ENCODE data around the gene GNB1.
A peak's percentile ranks its signal among the peaks of the same experiment; 100 is the strongest.

GNB1 gene

GRCh38 chr1:1890506-1891348, at the start of gene GNB1:
TSS of gene GNB1 (minus strand) at chr1:1891087. CDS start at chr1:1825453, 65,634 bp downstream.
- H3K4me3 ChIP-seq (ENCODE audit: low read depth, low read length): peak within 1 kb of the TSS; percentile 79
- H3K27me3 ChIP-seq (replicated peaks): no peaks in the 10 kb centered on the region
- no peak for TF ChIP-seq CTCF (IDR thresholded peaks at IDR 0.05; ENCODE audit: low read depth, low read length, missing control alignments)
- in situ Hi-C loops (cut with HindIII; ENCODE audit: low pct_ligation_motif_present, low sequenced_read_pairs): no loop called here
- no peaks in the 10 kb centered on the region for H3K36me3 ChIP-seq (replicated peaks)
- DNase-seq: peak; percentile 62
- H3K27ac ChIP-seq: peak within 1 kb of the TSS; percentile 73

- in situ Hi-C loops (cut with HindIII; ENCODE audit: low pct_ligation_motif_present, low sequenced_read_pairs): no loop called here
- no peaks in the 10 kb centered on the region for H3K36me3 ChIP-seq (replicated peaks)
- H3K27me3 ChIP-seq (replicated peaks): peaks cover 14% of the 10 kb centered on the region
- TF ChIP-seq CTCF (IDR thresholded peaks at IDR 0.05; ENCODE audit: low read depth, low read length, missing control alignments): no peak
- no peak overlapping the region for H3K27ac ChIP-seq
- no peak overlapping the region for H3K4me3 ChIP-seq (ENCODE audit: low read depth, low read length)
- no peak for DNase-seq
Observed at GRCh38 chr1:1940123-1940425, 49.2 kb upstream of the GNB1 start.

GRCh38 chr1:1939296-1940122, 48.6 kb upstream of the GNB1 start:
- peaks cover 14% of the 10 kb centered on the region for H3K27me3 ChIP-seq (replicated peaks)

GRCh38 chr1:1938613-1939295, 47.9 kb upstream of the GNB1 start:
- in situ Hi-C loops (cut with HindIII; ENCODE audit: low pct_ligation_motif_present, low sequenced_read_pairs): no loop called here
- no peak overlapping the region for H3K27ac ChIP-seq
- no peak for DNase-seq
- TF ChIP-seq CTCF (IDR thresholded peaks at IDR 0.05; ENCODE audit: low read depth, low read length, missing control alignments): no peak
- no peaks in the 10 kb centered on the region for H3K36me3 ChIP-seq (replicated peaks)
- H3K27me3 ChIP-seq (replicated peaks): peaks cover 14% of the 10 kb centered on the region
- H3K4me3 ChIP-seq (ENCODE audit: low read depth, low read length): no peak overlapping the region

More at GRCh38 chr1:1939296-1940122, 48.6 kb upstream of the GNB1 start:
- Histone ChIP-seq H3K36me3 (replicated peaks) (no peaks in the 10 kb centered on the region), H3K27ac (no peak overlapping the region), H3K4me3 (ENCODE audit: low read depth, low read length) (no peak overlapping the region)
- in situ Hi-C loops (cut with HindIII; ENCODE audit: low pct_ligation_motif_present, low sequenced_read_pairs): no loop called here
- TF ChIP-seq CTCF (IDR thresholded peaks at IDR 0.05; ENCODE audit: low read depth, low read length, missing control alignments): no peak
- no peak for DNase-seq

GRCh38 chr1:1938276-1938573, 47.3 kb upstream of the GNB1 start:
- no peak for TF ChIP-seq CTCF (IDR thresholded peaks at IDR 0.05; ENCODE audit: low read depth, low read length, missing control alignments)
- H3K27ac ChIP-seq: no peak overlapping the region
- no peak for DNase-seq
- in situ Hi-C loops (cut with HindIII; ENCODE audit: low pct_ligation_motif_present, low sequenced_read_pairs): no loop called here
- H3K27me3 ChIP-seq (replicated peaks): peaks cover 14% of the 10 kb centered on the region
- no peaks in the 10 kb centered on the region for H3K36me3 ChIP-seq (replicated peaks)
- H3K4me3 ChIP-seq (ENCODE audit: low read depth, low read length): no peak overlapping the region
